ENCODE results near the gene GARIN5B.

DNA sequence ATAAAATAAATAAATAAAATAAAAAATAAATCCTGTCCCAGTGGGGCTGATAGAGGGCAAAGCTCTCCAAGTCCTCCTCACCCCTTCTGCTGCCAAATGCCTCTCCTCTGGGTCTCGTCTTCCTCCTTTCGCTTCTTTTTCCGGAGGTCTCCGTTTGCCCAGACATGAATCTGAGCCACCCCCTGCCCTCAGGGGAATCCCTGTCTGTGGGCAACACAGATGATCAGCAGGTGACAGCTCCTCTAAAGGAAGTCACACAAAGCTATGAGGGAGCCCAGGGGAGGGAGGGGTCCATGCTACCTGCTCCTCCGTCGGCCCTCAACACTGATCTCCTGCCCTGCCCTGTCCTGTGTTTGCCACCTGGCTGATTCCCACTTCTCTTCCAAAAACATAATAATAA, 38.4 kb downstream of the GARIN5B start:
- TF ChIP-seq, protein P1, sequence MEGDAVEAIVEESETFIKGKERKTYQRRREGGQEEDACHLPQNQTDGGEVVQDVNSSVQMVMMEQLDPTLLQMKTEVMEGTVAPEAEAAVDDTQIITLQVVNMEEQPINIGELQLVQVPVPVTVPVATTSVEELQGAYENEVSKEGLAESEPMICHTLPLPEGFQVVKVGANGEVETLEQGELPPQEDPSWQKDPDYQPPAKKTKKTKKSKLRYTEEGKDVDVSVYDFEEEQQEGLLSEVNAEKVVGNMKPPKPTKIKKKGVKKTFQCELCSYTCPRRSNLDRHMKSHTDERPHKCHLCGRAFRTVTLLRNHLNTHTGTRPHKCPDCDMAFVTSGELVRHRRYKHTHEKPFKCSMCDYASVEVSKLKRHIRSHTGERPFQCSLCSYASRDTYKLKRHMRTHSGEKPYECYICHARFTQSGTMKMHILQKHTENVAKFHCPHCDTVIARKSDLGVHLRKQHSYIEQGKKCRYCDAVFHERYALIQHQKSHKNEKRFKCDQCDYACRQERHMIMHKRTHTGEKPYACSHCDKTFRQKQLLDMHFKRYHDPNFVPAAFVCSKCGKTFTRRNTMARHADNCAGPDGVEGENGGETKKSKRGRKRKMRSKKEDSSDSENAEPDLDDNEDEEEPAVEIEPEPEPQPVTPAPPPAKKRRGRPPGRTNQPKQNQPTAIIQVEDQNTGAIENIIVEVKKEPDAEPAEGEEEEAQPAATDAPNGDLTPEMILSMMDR (IDR thresholded peaks at IDR 0.05) = no peak
- no peak for TF ChIP-seq POLR2A (IDR thresholded peaks at IDR 0.05)
- TF ChIP-seq EP300 (IDR thresholded peaks at IDR 0.05) = no peak

Measured in ovary (tissue), 3 donors.